OCI-LY3 (cell line): Measurements from ENCODE around the gene KLF11.

Source experiments
- H2AFZ ChIP-seq: fragments of 200-600, 300-600 bp; shearing (Covaris generic); 2 replicates; pipeline ENCODE4 v1.6.0; 2014; ENCODE audit warnings: antibody characterized with exemption, low read depth, low read length
- H3K27ac ChIP-seq: fragments of 200-600, 300-600 bp; sonication (generic); 2 replicates; pipeline ENCODE4 v1.5.1; 2014; ENCODE audit warnings: mild to moderate bottlenecking, low read length, moderate library complexity, mixed read lengths
- H3K27me3 ChIP-seq: fragments of 200-600, 300-600 bp; sonication (generic); 2 replicates; pipeline ENCODE4 v1.6.1; 2014; ENCODE audit warnings: low read depth, low read length, mixed read lengths
- H3K36me3 ChIP-seq: fragments of 200-600, 300-600 bp; sonication (generic); replicated peaks from 2 replicates; pipeline ENCODE3; 2014; ENCODE audit warnings: low read depth, low read length, mixed read lengths
- H3K4me1 ChIP-seq: fragments of 300-600, 200-600 bp; sonication (generic); 2 replicates; pipeline ENCODE4 v1.6.1; 2014; ENCODE audit warnings: low read length, mixed read lengths
- H3K4me2 ChIP-seq: fragments of 200-600, 300-600 bp; sonication (generic); 2 replicates; pipeline ENCODE4 v1.6.1; 2014; ENCODE audit warnings: low read length, mixed read lengths
- H3K4me3 ChIP-seq: fragments of 300-600, 200-600 bp; sonication (generic); 2 replicates; pipeline ENCODE4 v1.5.1; 2014; ENCODE audit warnings: antibody characterized with exemption, mild to moderate bottlenecking, low read length, moderate library complexity
- H3K79me2 ChIP-seq: fragments of 300-600, 200-600 bp; shearing (Covaris generic); 2 replicates; pipeline ENCODE4 v1.6.1; 2014; ENCODE audit warnings: mild to moderate bottlenecking, low read length, mixed read lengths
- H3K9ac ChIP-seq: fragments of 300-600, 200-600 bp; shearing (Covaris generic); 2 replicates; pipeline ENCODE4 v1.6.0; 2014; ENCODE audit warnings: mild to moderate bottlenecking, low read length, moderate library complexity
- H3K9me3 ChIP-seq: fragments of 200-600, 300-600 bp; shearing (Covaris generic); 2 replicates; pipeline ENCODE4 v1.6.1; 2014; ENCODE audit warnings: low read length, mixed read lengths; ENCODE audit not compliant: insufficient read depth
- H4K20me1 ChIP-seq: fragments of 200-600, 300-600 bp; sonication (generic); 2 replicates; pipeline ENCODE4 v1.6.1; 2016; ENCODE audit warnings: low read length, mixed read lengths; ENCODE audit not compliant: insufficient read depth
- CTCF ChIP-seq: fragments of 200-600, 300-600 bp; sonication (generic); IDR thresholded peaks from 2 replicates; pipeline ENCODE4 v1.5.1; 2014; ENCODE audit warnings: antibody characterized with exemption, low read length, low read depth
- EZH2phosphoT487 ChIP-seq: fragments of 200-600 bp; shearing (Covaris generic); IDR thresholded peaks from 2 replicates; pipeline ENCODE4 v1.6.1; 2018; ENCODE audit warnings: antibody characterized with exemption, mixed run types, low read depth

KLF11 gene

GRCh38 chr2:10067330-10067729 is 24.0 kb downstream of the KLF11 start:
- H3K36me3 ChIP-seq: no peaks in the 10 kb centered on the region
- H2AFZ ChIP-seq: no peak overlapping the region
- no peak overlapping the region for H3K9ac ChIP-seq
- H3K4me3 ChIP-seq: no peak overlapping the region
- no peaks in the 10 kb centered on the region for H3K79me2 ChIP-seq
- no peaks in the 10 kb centered on the region for H3K9me3 ChIP-seq
- 0 out of 2 replicates have a peak, but pooled peaks cover 5% of the 10 kb centered on the region for H3K27me3 ChIP-seq
- no peaks in the 10 kb centered on the region for H4K20me1 ChIP-seq
- no peak overlapping the region for H3K4me2 ChIP-seq
- H3K27ac ChIP-seq: no peak overlapping the region
- no peak for TF ChIP-seq EZH2phosphoT487
- no peak for TF ChIP-seq CTCF
- 0 out of 2 replicates have a peak, but pooled peaks cover under 1% of the 10 kb centered on the region for H3K4me1 ChIP-seq

DNA sequence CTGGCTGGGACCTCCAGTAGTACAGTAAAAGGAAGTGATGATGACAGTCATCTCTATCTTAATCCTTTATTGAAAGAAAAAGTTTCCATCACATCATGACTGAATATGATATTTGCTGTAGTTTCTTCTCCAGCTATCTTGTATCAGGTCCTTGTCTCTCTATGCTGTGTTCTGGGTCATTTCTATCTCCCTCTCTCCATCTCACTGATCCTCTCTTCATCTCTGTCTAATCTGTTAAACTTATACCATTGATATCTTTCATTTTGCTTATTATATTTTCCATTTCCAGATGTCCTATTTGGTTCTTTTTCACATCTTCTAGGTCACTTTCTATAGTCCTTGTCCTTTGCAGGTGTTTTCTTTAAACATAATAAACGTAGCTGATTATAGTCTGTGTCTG is 24.5 kb downstream of the KLF11 start:
- Histone ChIP-seq H3K9ac (no peak overlapping the region), H4K20me1 (no peaks in the 10 kb centered on the region), H3K27ac (no peak overlapping the region), H2AFZ (no peak overlapping the region), H3K4me1 (0 out of 2 replicates have a peak, but pooled peaks cover 2% of the 10 kb centered on the region), H3K4me3 (no peak overlapping the region), H3K9me3 (no peaks in the 10 kb centered on the region), H3K27me3 (0 out of 2 replicates have a peak, but pooled peaks cover 5% of the 10 kb centered on the region), H3K36me3 (no peaks in the 10 kb centered on the region), H3K4me2 (no peak overlapping the region), H3K79me2 (no peaks in the 10 kb centered on the region)
- TF ChIP-seq CTCF: no peak
- TF ChIP-seq EZH2phosphoT487: no peak

DNA sequence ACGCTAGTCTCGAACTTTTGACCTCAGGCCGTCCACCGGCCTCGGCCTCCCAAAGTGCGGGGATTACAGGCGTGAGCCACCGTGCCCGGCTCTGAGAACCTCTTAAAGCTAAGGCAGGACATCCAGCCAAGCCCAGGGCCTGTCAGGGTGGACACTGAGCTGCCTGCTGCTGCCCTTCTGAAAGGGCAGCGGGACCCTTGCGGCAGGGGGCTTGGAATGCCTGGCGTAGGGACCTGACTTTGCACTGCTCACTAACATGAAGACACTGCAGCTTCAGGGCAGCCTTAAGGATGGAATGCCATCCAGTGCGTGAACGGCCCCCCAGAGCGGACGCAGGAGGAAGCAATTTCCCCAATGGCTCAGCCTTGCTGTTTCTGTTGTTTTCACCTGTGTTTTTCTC is 27.8 kb downstream of the KLF11 start:
- Histone ChIP-seq H2AFZ (no peak overlapping the region), H3K27me3 (peaks cover 27% of the 10 kb centered on the region), H3K36me3 (no peaks in the 10 kb centered on the region), H3K79me2 (no peaks in the 10 kb centered on the region), H3K4me2 (no peak overlapping the region), H4K20me1 (no peaks in the 10 kb centered on the region), H3K9ac (no peak overlapping the region), H3K4me1 (peaks cover 7% of the 10 kb centered on the region), H3K27ac (no peak overlapping the region), H3K4me3 (no peak overlapping the region), H3K9me3 (no peaks in the 10 kb centered on the region)
- TF ChIP-seq EZH2phosphoT487 (no peak), CTCF (no peak)

GRCh38 chr2:10071595-10071994 is 28.2 kb downstream of the KLF11 start:
- no peak overlapping the region for H3K4me3 ChIP-seq
- peaks cover 31% of the 10 kb centered on the region for H3K27me3 ChIP-seq
- TF ChIP-seq EZH2phosphoT487: no peak
- TF ChIP-seq CTCF: no peak
- no peak overlapping the region for H3K9ac ChIP-seq
- 0 out of 2 replicates have a peak, but pooled peaks cover 2% of the 10 kb centered on the region for H4K20me1 ChIP-seq
- H3K4me1 ChIP-seq: peaks cover 7% of the 10 kb centered on the region
- H2AFZ ChIP-seq: no peak overlapping the region
- no peaks in the 10 kb centered on the region for H3K36me3 ChIP-seq
- H3K9me3 ChIP-seq: no peaks in the 10 kb centered on the region
- no peak overlapping the region for H3K27ac ChIP-seq
- no peaks in the 10 kb centered on the region for H3K79me2 ChIP-seq
- no peak overlapping the region for H3K4me2 ChIP-seq
